K562 (cell line): ENCODE results near the gene SPHK2. TPM values are rescaled to one million over a fixed set of nuclear protein-coding genes. Genes with fewer than 3 reads are reported as not detected.

Source experiments
- ATF7 ChIP-seq: fragments of 450-650 bp; IDR thresholded peaks from 2 replicates; pipeline ENCODE4 v1.7.1; 2014; ENCODE audit warnings: mild to moderate bottlenecking, moderate library complexity
- CBX2 ChIP-seq: fragments of 200-600 bp; sonication (generic); IDR thresholded peaks from one replicate; pipeline ENCODE4 v1.6.1; 2012; ENCODE audit warnings: mild to moderate bottlenecking, low read length, inconsistent platforms; ENCODE audit not compliant: insufficient read depth, poor library complexity, severe bottlenecking
- CTCFL ChIP-seq: IDR thresholded peaks from 2 replicates; pipeline ENCODE4 v1.6.1; 2011; ENCODE audit warnings: borderline replicate concordance, low read depth, mild to moderate bottlenecking, moderate library complexity, low read length; ENCODE audit not compliant: insufficient read depth, poor library complexity, severe bottlenecking
- DNMT1 ChIP-seq: fragments of 450-650 bp; IDR thresholded peaks from 2 replicates; pipeline ENCODE4 v1.6.1; 2016; ENCODE audit warnings: antibody characterized with exemption, mild to moderate bottlenecking
- ETV1 ChIP-seq: fragments of 450-650 bp; conservative IDR thresholded peaks from 2 replicates; pipeline ENCODE4 v1.6.1; 2016; ENCODE audit warnings: missing genetic modification characterization, control low read depth, low read depth, missing compliant biosample characterization
- FOS ChIP-seq: IDR thresholded peaks from 3 replicates; pipeline ENCODE4 v1.6.1; 2011; ENCODE audit not compliant: insufficient read length; ENCODE audit errors: extremely low read depth
- FOXO4 ChIP-seq: fragments of 450-650 bp; formaldehyde crosslinking; IDR thresholded peaks from 2 replicates; pipeline ENCODE4 v1.4.0; 2020; ENCODE audit warnings: mild to moderate bottlenecking, moderate library complexity
- GABPA ChIP-seq: fragments of 200-800 bp; sonication (Bioruptor generic); conservative IDR thresholded peaks from 2 replicates; pipeline ENCODE4 v1.6.1; 2016; ENCODE audit warnings: low read depth, missing genetic modification characterization, missing compliant biosample characterization
- HDAC8 ChIP-seq: fragments of 450-650 bp; IDR thresholded peaks from 2 replicates; pipeline ENCODE4 v1.6.1; 2016; ENCODE audit warnings: mild to moderate bottlenecking, missing genetic modification characterization, moderate library complexity, missing compliant biosample characterization
- MTA2 ChIP-seq: fragments of 450-650 bp; IDR thresholded peaks from 2 replicates; pipeline ENCODE4 v1.6.1; 2016; ENCODE audit warnings: low read depth
- NBN ChIP-seq: fragments of 450-650 bp; IDR thresholded peaks from 2 replicates; pipeline ENCODE4 v1.6.1; 2016; ENCODE audit warnings: low read depth, mild to moderate bottlenecking
- NR1H2 ChIP-seq: sonication (generic); formaldehyde crosslinking; IDR thresholded peaks from 2 replicates; pipeline ENCODE4 v1.4.0; 2020; ENCODE audit warnings: mild to moderate bottlenecking, missing genetic modification reagents
- POU5F1 ChIP-seq: fragments of 150-350 bp; IDR thresholded peaks from 2 replicates; pipeline ENCODE4 v1.6.1; 2014; ENCODE audit warnings: borderline replicate concordance, low read length, low read depth, mild to moderate bottlenecking; ENCODE audit not compliant: partially characterized antibody
- TFAM ChIP-seq: fragments of 250-450 bp; sonication (Bioruptor Pico); conservative IDR thresholded peaks from 2 replicates; pipeline ENCODE4 v1.5.0; 2021; ENCODE audit warnings: mild to moderate bottlenecking, moderate library complexity
- U2AF1 ChIP-seq: fragments of 200-400 bp; formaldehyde crosslinking; optimal IDR thresholded peaks from 2 replicates; pipeline ENCODE3; 2017; ENCODE audit warnings: mild to moderate bottlenecking, low read depth, low read length, moderate library complexity
- ZBTB49 ChIP-seq: sonication (generic); formaldehyde crosslinking; IDR thresholded peaks from 2 replicates; pipeline ENCODE4 v1.8.0; 2022; ENCODE audit warnings: missing genetic modification reagents, mild to moderate bottlenecking, borderline replicate concordance
- ZNF175 ChIP-seq: fragments of 200-800 bp; sonication (Bioruptor generic); IDR thresholded peaks from 2 replicates; pipeline ENCODE4 v1.6.1; 2016; ENCODE audit warnings: low read depth, mild to moderate bottlenecking, missing genetic modification characterization, missing compliant biosample characterization
- ZNF212 ChIP-seq: fragments of 450-650 bp; formaldehyde crosslinking; IDR thresholded peaks from 2 replicates; pipeline ENCODE4 v1.4.0; 2020; ENCODE audit warnings: mild to moderate bottlenecking
- ZNF639 ChIP-seq, 2 experiments: fragments of 200-800 bp in 1 of 2; sonication (Bioruptor generic) in 1 of 2; sonication (generic) in 1 of 2; formaldehyde crosslinking in 1 of 2; IDR thresholded peaks in 1 of 2; conservative IDR thresholded peaks in 1 of 2; 2 replicates each; pipeline versions ENCODE4 v1.5.0 to v1.6.1; 2016 to 2020; ENCODE audit warnings: missing compliant biosample characterization in 1 of 2, missing genetic modification characterization in 1 of 2, missing genetic modification reagents in 1 of 2
- ZNF75A ChIP-seq: fragments of 450-650 bp; formaldehyde crosslinking; IDR thresholded peaks from 2 replicates; pipeline ENCODE4 v1.4.0; 2020; ENCODE audit warnings: mild to moderate bottlenecking
- polyA plus RNA-seq, 8 experiments: library from polyadenylated mRNA; depleted of rRNA in 4 of 8; stranded (reverse) in 5 of 8; unstranded in 3 of 8; fragments of >200 nt; fragmentation: Nextera tagmentation in 2 of 8; fragmentation: Illumina TruSeq in 1 of 8; extraction: Ambion mirVana in 2 of 8; extraction: Trizol in 1 of 8; gene quantifications; 2 replicates each; pipeline versions ENCODE4 v1.2.1 to v1.2.3, GENCODE V29; 2011 to 2014; ENCODE audit warnings: inconsistent platforms in 1 of 8, missing spikeins in 1 of 8
- total RNA-seq, 7 experiments: library from RNA; depleted of rRNA in 6 of 7; stranded (reverse); fragments of >200 nt in 6 of 7; fragmentation: Illumina TruSeq in 2 of 7; extraction: Trizol in 2 of 7; gene quantifications; 2 replicates each; pipeline versions ENCODE4 v1.2.1 to v1.2.3, GENCODE V29; 2011 to 2021; ENCODE audit warnings: low replicate concordance in 1 of 7

SPHK2 gene
- total and polyA plus RNA-seq, 9 of the 15 experiments (the other 6 are each of a cell fraction or from before 2014, with no cell fraction given) = 0.10 to 15.2 (median 2.9) TPM

GRCh38 chr19:48644839-48645619 lies 25.7 kb downstream of the SPHK2 start (continued):
- TF ChIP-seq ZNF212 (CRISPR knock-in tag) (no peak), FOS (no peak), ZNF75A (CRISPR knock-in tag) (no peak), U2AF1 (no peak), ZBTB49 (CRISPR knock-in tag) (no peak), NBN (no peak), DNMT1 (no peak), CTCFL (no peak), ZNF639 (CRISPR knock-in tag; conservative IDR thresholded peaks at IDR 0.05 in 1 of 2, IDR thresholded peaks at IDR 0.05 in 1 of 2) (peak in 1 of 2 experiments; percentile 75; a peak in 1 of 4 replicates), CBX2 (no peak), TFAM (CRISPR knock-in tag) (no peak), FOXO4 (no peak), ETV1 (tag) (no peak), POU5F1 (no peak), MTA2 (no peak), GABPA (tag) (peak; percentile 41; the same call in 1 of the 2 replicates), ZNF175 (CRISPR knock-in tag) (0 out of 2 replicates have a peak, but pooled peaks have one; percentile 67), ATF7 (0 out of 2 replicates have a peak, but pooled peaks have one; percentile 5), NR1H2 (CRISPR knock-in tag) (no peak), HDAC8 (no peak)
